GM12801 (cell line): ENCODE data around the gene KRTAP4-8.
"Not testable (repeated sequence)": the region's sequence is repeated elsewhere in the genome, so short reads cannot be mapped to it uniquely, and the experiment has no call there.

Experiments used
- CTCF ChIP-seq: IDR thresholded peaks from one replicate; pipeline ENCODE4 v1.5.1; 2011; ENCODE audit warnings: control low read depth; ENCODE audit not compliant: insufficient read length; ENCODE audit errors: extremely low read depth

KRTAP4-8 gene

GRCh38 chr17:41127371-41127770, 29.4 kb upstream of the KRTAP4-8 start:
- no peak for TF ChIP-seq CTCF

GRCh38 chr17:41126412-41126811, 28.5 kb upstream of the KRTAP4-8 start:
- no peak for TF ChIP-seq CTCF

GRCh38 chr17:41125064-41125463, 27.1 kb upstream of the KRTAP4-8 start:
- no peak for TF ChIP-seq CTCF

GRCh38 chr17:41123991-41124371, 26.0 kb upstream of the KRTAP4-8 start, which contains the start of gene KRTAP4-12:
Gene KRTAP4-12 (minus strand): TSS chr17:41124182. CDS start chr17:41124122, 60 bp downstream.
- not testable (repeated sequence) for TF ChIP-seq CTCF

GRCh38 chr17:41121742-41122141, 23.8 kb upstream of the KRTAP4-8 start:
- no peak for TF ChIP-seq CTCF

GRCh38 chr17:41118721-41119120, 20.8 kb upstream of the KRTAP4-8 start:
- TF ChIP-seq CTCF = no peak

- TF ChIP-seq CTCF = not testable (repeated sequence)
Observed at GRCh38 chr17:41117846-41118386, 20.0 kb upstream of the KRTAP4-8 start, which contains the start of gene KRTAP4-11. Gene KRTAP4-11 (minus strand): TSS chr17:41118373. CDS start chr17:41118315, 58 bp downstream.
